DND-41 (cell line): Measurements from ENCODE around the gene MYH14.

Experiments
- EZH2 ChIP-seq: IDR thresholded peaks from 3 replicates; pipeline ENCODE4 v1.6.1; 2012; ENCODE audit warnings: borderline replicate concordance, low read depth, mild to moderate bottlenecking, moderate library complexity, low read length, inconsistent platforms; ENCODE audit not compliant: severe bottlenecking
- TF ChIP-seq, protein P1 (sequence below): IDR thresholded peaks from 2 replicates; pipeline ENCODE4 v1.5.1; 2012; ENCODE audit warnings: borderline replicate concordance, low read length, moderate library complexity, mild to moderate bottlenecking; ENCODE audit not compliant: poor library complexity, severe bottlenecking; ENCODE audit errors: extremely low read depth

GRCh38 chr19:50359328-50359818 is 156.0 kb downstream of the MYH14 start:
- TF ChIP-seq, protein P1, sequence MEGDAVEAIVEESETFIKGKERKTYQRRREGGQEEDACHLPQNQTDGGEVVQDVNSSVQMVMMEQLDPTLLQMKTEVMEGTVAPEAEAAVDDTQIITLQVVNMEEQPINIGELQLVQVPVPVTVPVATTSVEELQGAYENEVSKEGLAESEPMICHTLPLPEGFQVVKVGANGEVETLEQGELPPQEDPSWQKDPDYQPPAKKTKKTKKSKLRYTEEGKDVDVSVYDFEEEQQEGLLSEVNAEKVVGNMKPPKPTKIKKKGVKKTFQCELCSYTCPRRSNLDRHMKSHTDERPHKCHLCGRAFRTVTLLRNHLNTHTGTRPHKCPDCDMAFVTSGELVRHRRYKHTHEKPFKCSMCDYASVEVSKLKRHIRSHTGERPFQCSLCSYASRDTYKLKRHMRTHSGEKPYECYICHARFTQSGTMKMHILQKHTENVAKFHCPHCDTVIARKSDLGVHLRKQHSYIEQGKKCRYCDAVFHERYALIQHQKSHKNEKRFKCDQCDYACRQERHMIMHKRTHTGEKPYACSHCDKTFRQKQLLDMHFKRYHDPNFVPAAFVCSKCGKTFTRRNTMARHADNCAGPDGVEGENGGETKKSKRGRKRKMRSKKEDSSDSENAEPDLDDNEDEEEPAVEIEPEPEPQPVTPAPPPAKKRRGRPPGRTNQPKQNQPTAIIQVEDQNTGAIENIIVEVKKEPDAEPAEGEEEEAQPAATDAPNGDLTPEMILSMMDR: no peak
- no peak for TF ChIP-seq EZH2
